ENCODE results near the gene ASB4. TPM values are rescaled to one million over a fixed set of nuclear protein-coding genes. Genes with fewer than 3 reads are reported as not detected.

The ASB4 gene
- total and polyA plus RNA-seq, 2 donors (not counting 3 experiments of a cell fraction or from before 2014, with no cell fraction given) = not detected

- Histone ChIP-seq H3K79me2 (ENCODE audit: control insufficient read depth, insufficient read depth, low read length) (no peaks in the 10 kb centered on the region), H3K9me3 (replicated peaks; ENCODE audit: control insufficient read depth, insufficient read depth, low read length) (no peaks in the 10 kb centered on the region), H3K27ac (ENCODE audit: insufficient read depth, low read depth, low read length) (no peak overlapping the region), H3K4me2 (ENCODE audit: insufficient read depth, low read length) (no peak overlapping the region), H3K9me1 (replicated peaks; ENCODE audit: control insufficient read depth, extremely low read depth, insufficient read depth, low read length) (no peaks in the 10 kb centered on the region), H3K9ac (replicated peaks; ENCODE audit: extremely low read depth, insufficient read depth, low read length) (no peak overlapping the region), H3K36me3 (ENCODE audit: control insufficient read depth in 2 of 2, extremely low read depth in 1 of 2, insufficient read depth in 2 of 2, low read length in 2 of 2) (no peaks in the 10 kb centered on the region), H4K20me1 (replicated peaks; ENCODE audit: control insufficient read depth, extremely low read depth, insufficient read depth, low read length) (no peaks in the 10 kb centered on the region), H3K4me3 (replicated peaks in 1 of 3; ENCODE audit: insufficient read depth in 1 of 3, low read depth in 1 of 3, low read length in 3 of 3) (no peak overlapping the region), H3K27me3 (ENCODE audit: control insufficient read depth in 2 of 2, insufficient read depth in 2 of 2, low read length in 2 of 2) (no peaks in the 10 kb centered on the region), H2AFZ (ENCODE audit: low read depth, low read length) (no peak overlapping the region), H3K4me1 (ENCODE audit: control insufficient read depth, extremely low read depth, insufficient read depth, low read length) (no peaks in the 10 kb centered on the region)
- no TSS peak for BruUV-seq (replicated peaks)
- ChIA-PET POLR2A (no interaction called here), CTCF (interaction anchor here (0.9 to 1.7 kb wide), 4 partner anchors 33 to 100 kb away, joined by 3 to 5 read pairs (median 4); no protein-coding TSS in a partner anchor)
- no peak for DNase-seq (ENCODE audit: low read depth, low spot score)
- intact Hi-C loops (cut with micrococcal nuclease) (no loop called here), dilution Hi-C loops (cut with MboI; ENCODE audit: extremely low pct_ligation_motif_present, low sequenced_read_pairs) (no loop called here)
- TF ChIP-seq FOS (IDR thresholded peaks at IDR 0.05; ENCODE audit: borderline replicate concordance, insufficient read depth, low read length) (no peak), MYC (IDR thresholded peaks at IDR 0.05; ENCODE audit: low read depth, low read length) (no peak), POLR2A (IDR thresholded peaks at IDR 0.05; ENCODE audit: low read depth, low read length) (no peak), POLR2AphosphoS5 (IDR thresholded peaks at IDR 0.05; ENCODE audit: insufficient read depth, low read depth, low read length) (no peak), EZH2 (IDR thresholded peaks at IDR 0.05; ENCODE audit: borderline replicate concordance, low read depth, low read length, severe bottlenecking) (no peak), JUN (IDR thresholded peaks at IDR 0.05; ENCODE audit: borderline replicate concordance, insufficient read depth, insufficient read length, low read depth) (no peak), GATA2 (IDR thresholded peaks at IDR 0.05; ENCODE audit: insufficient read depth, insufficient read length, low read depth, low read length) (no peak)
- TF ChIP-seq, protein P1, sequence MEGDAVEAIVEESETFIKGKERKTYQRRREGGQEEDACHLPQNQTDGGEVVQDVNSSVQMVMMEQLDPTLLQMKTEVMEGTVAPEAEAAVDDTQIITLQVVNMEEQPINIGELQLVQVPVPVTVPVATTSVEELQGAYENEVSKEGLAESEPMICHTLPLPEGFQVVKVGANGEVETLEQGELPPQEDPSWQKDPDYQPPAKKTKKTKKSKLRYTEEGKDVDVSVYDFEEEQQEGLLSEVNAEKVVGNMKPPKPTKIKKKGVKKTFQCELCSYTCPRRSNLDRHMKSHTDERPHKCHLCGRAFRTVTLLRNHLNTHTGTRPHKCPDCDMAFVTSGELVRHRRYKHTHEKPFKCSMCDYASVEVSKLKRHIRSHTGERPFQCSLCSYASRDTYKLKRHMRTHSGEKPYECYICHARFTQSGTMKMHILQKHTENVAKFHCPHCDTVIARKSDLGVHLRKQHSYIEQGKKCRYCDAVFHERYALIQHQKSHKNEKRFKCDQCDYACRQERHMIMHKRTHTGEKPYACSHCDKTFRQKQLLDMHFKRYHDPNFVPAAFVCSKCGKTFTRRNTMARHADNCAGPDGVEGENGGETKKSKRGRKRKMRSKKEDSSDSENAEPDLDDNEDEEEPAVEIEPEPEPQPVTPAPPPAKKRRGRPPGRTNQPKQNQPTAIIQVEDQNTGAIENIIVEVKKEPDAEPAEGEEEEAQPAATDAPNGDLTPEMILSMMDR (IDR thresholded peaks at IDR 0.05; ENCODE audit: extremely low read depth in 1 of 2, insufficient read depth in 1 of 2, low read depth in 1 of 2, low read length in 2 of 2) = no peak
- TF ChIP-seq, protein P2, sequence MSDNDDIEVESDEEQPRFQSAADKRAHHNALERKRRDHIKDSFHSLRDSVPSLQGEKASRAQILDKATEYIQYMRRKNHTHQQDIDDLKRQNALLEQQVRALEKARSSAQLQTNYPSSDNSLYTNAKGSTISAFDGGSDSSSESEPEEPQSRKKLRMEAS (IDR thresholded peaks at IDR 0.05; ENCODE audit: insufficient read depth, insufficient read length) = no peak
- no peak for FAIRE-seq
Observed at GRCh38 chr7:95583834-95584621, 98.3 kb downstream of the ASB4 start.

All from endothelial cell of umbilical vein (primary cell).